GM18511 (cell line): ENCODE data around the gene NPHP4.

Source experiments
- ATAC-seq: cut with Tn5 transposase; IDR thresholded peaks from one replicate; pipeline ENCODE4 v1.9.1; 2021; ENCODE audit warnings: mild to moderate bottlenecking, moderate library complexity; ENCODE audit not compliant: unreplicated experiment

NPHP4 gene

DNA sequence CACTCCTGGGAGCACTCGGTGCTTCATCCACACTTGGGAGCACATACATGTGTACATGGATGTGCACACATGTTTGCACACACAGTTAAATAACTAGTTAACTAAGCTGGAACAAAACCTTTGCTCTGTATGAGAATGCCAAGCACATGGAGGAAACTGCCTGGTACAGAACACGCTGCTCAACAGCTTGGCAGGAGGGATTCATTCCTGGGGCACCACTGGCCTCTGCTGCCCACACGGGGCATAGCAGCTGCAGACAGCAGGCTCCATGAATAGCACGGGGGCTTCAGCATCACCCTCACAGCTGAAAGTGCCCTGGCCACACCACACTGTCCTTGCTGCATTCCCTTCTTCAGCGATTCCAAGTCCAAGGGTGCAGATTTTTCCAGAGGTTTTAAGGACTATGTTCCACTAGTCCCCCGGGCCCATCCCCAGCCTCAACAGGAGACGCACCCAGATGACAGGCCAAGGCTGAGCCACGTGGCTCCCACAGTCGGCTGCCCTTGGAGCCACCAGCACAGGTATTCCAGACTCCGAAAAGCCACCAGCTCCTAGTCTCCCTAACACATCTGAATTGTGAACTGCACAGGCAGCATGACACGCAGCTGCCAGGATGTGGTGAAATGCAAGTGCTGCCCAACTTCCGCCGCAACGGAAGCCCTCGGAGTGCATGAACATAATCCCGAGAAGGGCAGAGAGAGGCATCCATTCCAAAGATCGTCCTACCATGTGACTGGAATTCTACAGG, 16.9 kb downstream of the NPHP4 start:
- ATAC-seq, result peak; percentile 80

DNA sequence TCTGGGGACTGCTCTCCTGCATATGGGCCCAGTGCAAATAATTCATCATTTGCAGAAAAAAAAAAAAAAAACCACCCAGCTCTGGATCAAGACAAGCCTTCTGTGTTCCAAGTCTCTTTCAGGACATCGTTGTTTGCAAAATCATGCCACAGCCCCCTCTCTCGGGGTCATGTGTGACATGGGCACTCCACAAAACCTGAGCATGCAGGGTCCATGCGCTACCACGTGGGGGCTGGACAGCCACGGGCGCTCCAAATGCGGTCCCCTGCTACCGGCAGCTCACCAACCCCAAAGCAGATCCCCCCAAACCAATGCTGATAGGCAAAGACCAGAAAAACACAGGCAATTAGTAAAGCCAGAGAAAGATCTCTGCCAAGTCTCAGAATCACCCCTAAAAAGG, 17.6 kb downstream of the NPHP4 start:
- no peak for ATAC-seq

DNA sequence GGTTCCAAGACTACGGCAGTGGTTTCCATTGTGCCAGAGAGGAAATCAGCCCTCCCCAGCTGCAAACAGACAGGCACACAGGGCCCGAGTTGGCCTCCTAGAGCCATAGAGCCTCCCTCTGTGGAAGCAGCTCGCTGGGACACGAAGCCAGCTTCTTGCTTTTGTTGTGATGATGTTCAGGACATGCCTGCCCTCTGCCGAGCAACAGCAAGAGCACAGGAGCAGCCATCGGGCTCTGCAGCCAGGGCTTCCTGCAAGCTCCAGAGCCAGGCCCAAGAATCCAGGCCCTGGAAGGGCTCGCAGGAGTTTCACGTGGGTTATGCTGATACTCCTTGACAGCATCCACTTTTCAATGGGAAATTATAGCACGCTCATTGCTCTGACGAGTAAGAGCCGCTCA, 18.5 kb downstream of the NPHP4 start:
- no peak for ATAC-seq

DNA sequence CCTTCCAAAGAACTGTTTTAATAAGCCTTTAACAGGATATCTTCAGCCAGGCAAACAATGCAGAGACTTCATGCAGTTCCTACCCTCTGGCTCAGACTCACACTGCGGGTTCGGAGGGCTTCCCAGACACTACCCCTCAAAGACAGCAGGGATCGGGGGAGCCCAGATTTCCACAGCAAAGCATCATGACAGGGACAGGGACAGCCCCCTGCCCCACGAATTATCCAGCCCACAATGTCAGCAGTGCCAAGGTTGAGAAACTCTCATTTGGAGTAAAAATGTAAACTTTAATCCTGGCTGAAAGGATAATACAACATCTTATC, 20.1 kb downstream of the NPHP4 start:
- no peak for ATAC-seq

DNA sequence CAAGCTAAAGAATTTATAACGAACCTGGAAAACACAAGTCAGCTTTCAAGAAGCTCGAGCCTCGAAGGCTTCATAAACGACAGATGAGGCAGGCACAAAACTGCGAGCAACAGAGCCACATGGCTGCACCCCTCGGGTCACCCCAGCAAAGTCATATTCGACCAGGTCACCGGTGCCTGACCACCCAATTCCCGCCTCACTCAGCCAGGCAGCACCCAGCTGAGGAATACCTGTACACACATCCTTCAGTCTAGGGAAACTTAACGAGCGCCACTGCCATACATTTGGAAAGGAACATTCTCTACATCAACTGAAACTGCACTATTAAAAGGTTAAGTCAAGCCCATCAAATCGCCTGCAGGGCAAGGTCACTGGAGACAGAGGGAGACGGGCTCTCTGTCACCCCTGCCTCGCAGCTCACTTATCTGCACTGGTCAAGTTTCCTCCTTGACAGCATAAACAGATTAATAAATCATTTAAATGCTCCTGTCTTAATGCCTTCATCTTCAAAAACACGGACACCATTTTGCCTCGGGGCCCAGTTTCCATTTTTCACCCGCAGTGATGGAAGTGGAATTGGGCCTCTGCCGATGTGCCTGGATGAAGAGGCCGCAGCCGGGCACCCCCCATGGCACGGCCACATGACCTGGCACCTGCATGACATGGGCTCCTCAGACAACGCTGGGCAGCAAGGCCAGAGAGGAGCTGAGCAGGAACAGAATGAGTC, 20.6 kb downstream of the NPHP4 start:
- ATAC-seq, result no peak

DNA sequence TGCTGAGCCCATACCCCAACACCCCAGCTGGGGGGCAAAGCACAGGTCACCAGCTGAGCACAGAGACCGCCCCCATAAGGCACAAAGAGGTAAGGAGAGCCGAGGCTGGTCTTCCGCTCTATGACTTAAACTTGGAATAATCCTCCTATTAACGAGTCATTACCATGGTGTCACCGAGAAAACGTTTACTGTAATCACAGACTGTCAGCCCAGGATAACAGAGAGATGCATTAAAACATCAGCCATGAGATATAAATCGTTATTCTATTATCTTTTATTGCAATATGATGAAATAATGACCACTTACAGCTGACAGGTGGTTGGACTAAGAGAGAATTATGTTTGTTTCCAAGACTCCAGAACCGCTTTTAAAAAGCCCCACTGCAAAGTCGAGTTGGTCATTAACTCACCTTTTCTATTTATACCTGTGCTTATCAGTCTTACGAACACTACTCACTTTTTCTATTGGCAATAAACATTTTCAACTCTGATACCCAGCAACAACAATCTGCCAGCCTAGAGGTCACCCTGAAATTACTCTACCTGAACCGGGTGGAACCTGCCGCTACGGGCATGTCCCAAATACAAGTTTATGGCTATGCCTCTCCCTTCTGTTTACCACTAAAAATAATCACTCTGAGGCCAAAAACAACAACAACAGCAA, 21.5 kb downstream of the NPHP4 start:
- ATAC-seq, result no peak

DNA sequence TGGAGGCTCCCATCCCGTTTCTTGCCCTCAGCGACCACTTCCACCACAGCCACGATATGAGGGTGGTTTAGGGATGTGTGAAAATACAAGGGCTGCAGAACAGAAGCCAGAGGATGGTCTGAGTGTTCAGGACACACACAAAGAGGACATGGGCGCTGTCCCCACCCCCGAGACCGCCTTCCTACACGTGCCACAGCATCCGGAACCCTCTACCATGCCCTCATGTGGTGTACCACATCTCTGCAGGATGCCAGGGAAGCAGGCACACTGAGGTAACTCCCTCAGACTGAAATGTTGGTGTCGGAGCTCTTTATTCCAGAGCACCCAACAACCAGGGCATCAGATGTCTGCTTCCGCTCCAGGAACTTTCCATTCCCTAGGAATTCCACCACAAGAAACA, 23.1 kb downstream of the NPHP4 start:
- no peak for ATAC-seq

DNA sequence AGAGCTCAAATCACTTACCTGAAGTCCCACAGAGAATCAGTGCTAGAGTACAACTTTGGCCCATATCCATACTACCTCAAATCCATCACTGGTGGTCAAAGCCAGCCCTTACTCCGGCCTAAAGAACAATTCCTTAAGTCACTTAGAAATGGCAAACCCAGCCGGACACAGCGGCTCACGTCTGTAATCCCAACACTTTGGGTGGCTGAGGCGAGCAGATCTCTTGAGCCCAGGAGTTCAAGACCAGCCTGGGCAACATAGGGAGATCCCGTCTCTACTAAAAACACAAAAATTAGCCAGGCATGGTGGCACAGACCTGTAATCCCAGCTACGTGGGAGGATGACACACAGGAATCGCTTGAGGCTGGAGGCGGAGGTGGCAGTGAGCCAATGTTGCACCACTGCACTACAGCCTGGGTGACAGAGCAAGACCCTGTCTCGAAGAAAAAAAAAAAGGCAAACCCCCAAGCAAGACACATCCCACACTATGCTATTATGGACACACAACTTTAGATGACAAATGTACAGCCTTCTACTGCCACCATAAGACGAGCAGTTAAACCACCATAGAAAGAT, 24.0 kb downstream of the NPHP4 start:
- no peak for ATAC-seq

DNA sequence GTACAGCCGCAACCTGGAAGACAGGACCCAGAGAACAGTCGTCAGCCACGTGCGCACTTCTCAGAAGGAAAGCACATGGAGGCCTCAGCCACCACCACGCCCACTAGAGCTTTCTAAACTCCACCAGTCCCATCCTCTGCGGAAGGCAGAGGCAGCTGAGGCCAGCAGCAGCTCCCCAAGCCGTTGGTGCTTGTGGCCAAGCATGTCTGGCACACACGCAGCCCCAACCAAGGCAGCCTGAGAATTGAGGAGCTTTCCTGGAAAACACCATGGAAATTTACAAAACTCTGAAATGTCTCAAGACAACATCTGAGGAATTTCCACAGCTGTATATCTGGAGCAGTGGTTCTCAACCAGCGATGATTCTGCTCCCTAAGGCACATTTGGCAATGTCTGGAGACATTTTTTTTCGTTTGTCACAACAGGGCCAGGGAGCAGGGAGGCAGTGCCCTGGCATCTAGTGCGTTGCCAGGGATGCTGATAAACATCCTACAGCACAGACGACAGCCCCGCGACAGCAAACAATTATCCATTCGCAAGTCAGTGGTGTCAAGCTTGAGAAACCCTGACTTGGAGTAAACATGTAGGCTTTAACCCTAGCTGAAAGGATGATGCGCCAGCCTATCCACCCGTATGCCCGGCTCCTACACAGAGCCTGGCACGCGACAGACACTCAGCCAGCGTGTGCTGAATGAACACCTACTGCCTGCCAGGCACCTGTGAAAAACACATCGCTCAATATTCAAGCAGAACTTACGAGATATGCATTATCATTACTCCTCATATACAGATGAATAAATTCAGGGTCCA, 24.7 kb downstream of the NPHP4 start:
- no peak for ATAC-seq

DNA sequence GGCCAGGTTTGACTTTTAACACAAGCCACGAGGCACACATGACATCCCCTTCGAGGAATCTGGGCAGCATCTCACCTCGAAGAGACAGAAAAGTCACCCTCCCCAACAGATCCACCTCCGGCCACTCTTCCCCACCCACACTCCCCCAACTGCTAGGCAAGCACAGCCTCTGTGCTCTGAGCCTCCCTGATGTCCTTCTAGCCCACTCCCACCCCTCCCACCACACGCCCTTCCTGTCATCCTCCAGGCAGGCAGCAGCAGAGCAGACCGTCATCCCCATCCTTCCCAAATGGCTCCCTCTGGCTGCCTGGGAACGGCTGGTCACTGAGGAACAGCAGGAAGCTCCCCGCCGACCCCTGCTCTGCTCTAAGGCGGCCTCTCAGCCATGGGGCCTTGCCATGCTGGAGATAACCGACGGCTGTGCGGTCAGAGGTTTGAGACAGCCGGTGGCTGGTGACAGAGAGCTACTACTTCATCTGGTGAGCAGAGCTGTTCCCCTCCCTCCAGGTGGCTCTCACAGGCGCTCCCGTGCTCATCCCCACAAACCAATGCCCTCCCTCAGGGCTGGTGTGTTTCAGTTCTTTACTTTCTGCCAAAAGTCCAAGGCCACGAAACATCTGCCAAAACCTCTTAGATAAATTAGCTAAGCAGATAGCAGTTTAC, 25.6 kb downstream of the NPHP4 start:
- ATAC-seq, result no peak

DNA sequence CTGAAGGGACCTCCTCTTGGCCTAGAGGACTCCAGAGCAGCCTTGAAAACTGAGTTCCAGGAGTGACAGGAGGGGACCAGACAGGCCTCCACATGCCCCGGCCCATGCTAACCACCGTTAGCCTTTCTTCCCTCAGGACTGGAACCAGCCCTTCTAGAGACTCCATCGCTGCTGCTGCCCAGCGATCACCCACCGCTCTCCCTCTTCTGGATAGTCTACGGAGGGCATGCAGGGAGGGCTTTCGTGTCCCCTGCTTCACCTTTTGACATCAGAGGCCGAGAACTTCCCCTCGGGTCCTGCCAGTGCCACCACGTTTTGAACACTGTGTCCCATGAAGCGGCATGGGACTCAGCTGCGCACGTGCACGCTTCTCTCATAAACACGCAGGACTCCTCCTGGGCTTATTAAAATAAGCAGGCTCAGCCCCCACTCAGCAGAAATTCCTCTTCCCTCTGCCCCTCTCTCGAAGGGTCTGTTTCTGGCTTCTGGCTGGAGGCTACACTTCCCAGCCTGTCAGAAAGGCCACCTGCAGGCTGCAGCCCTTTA, 26.6 kb downstream of the NPHP4 start:
- ATAC-seq, result no peak

DNA sequence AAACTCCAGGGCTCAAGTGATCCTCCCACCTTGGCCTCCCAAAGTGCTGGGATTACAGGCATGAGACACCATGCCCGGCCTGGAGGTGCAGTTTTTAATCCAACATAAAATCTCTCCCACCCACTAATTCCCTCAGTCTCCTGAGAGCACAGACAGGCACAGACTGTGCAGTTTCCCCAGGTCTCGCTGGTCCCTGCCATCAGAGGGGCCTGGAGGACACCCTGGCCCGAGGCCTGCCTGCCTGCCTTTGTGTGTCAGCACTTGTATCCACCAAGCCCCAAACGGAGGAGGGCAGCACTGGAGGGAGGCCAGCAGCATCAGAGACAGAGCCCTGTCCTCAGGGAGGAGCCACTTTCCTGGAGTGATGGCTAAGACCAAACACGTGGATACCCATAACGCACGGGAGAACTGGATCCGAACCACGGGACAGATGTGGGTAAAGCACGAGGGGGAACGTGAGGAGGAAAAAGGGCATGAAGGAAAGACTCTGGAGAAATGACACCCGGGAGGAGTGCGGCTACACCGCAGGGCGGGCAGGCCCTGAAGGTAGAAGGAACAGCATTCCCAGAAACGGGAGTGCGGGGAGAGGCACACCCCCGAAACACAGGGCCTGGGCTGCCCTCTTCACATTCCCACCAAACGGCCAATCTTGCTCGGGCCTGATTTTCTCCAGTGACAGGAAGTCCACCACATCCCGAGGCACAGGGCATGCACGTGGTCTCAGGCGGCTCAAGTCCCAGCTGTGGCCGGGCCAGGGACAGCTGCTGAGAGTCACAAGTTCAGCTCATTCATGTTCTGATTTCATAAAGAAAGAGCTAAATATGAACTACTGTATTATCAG, 29.7 kb downstream of the NPHP4 start:
- ATAC-seq, result no peak

DNA sequence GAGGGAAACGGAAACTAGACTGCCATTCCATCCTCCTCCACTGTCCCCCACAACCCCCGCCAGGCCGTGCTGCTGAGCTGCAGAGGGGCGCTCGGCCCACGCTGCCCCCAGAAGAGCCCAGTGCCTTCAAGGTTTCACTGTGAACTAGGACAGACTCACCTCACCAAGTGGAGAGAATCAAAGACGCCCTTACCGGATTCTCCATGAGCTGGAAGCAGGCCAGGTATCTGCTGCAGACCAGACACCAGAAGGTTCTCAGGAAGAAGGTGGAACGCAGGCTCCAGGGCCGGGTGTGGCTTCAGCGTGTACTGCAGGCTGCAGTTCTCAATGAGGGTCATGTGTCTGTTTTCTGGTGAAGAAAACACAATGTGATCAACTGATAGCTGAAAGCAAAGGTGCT, 30.6 kb downstream of the NPHP4 start:
- ATAC-seq, result no peak

DNA sequence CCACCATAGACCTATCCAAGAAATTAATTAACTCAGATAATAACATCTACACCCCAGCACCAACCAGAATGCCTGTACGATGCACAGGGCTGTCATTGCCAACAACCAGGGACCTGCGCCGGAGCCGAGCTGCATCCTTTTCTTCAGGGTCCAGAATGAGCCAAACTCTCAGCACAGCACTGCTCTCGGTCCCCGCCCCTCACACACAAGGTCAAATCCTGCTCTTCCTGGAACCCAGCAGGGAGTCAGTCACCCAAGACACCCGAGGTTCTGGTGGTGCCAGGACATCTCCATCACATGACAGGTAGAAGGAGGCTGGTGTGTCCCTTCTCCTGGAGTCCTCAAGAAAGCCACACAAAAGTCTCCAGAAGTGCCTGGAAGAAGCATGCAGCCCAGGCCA, 31.9 kb downstream of the NPHP4 start:
- ATAC-seq, result no peak

DNA sequence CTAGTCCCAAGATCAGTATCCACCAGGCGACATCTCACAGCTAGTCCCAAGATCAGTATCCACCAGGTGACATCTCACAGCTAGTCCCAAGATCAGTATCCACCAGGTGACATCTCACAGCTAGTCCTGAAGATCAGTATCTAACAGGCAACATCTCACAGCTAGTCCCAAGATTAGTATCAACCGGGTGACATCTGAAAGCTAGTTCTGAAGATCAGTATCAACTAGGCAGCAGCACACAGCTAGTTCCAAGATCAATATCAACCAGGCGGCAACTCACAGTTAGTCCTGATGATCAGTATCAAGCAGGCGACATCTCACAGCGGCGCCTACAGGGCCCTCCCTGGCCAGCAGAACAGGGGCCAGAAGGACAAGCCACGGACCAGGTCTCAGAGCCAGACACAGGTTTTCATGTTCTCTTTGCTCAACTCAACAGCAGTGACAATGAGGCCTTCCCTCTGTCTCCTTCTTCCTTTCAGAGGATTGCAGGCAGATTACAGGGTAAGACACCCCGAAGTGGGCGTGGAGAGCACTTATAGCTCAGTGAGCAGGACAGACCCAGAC, 32.5 kb downstream of the NPHP4 start:
- no peak for ATAC-seq

DNA sequence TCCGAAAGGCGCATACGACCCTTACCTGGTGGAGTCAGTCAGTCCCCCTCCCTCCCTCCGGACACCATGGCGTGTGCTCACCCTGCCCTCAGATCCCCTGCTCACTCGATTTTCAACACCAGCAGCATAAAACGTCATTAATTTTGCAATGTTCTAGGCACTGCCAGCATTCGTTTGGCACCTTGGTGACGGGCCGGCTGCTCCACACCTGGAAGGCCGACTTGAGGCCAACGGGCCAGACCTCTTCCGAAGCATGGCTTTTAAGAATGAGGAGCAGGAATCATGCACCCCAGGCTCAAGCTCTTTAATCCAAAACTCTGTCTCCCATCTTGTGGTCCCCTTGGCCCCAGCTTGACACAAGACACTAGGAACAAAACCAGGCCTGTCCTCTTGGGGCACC, 33.1 kb downstream of the NPHP4 start:
- no peak for ATAC-seq

DNA sequence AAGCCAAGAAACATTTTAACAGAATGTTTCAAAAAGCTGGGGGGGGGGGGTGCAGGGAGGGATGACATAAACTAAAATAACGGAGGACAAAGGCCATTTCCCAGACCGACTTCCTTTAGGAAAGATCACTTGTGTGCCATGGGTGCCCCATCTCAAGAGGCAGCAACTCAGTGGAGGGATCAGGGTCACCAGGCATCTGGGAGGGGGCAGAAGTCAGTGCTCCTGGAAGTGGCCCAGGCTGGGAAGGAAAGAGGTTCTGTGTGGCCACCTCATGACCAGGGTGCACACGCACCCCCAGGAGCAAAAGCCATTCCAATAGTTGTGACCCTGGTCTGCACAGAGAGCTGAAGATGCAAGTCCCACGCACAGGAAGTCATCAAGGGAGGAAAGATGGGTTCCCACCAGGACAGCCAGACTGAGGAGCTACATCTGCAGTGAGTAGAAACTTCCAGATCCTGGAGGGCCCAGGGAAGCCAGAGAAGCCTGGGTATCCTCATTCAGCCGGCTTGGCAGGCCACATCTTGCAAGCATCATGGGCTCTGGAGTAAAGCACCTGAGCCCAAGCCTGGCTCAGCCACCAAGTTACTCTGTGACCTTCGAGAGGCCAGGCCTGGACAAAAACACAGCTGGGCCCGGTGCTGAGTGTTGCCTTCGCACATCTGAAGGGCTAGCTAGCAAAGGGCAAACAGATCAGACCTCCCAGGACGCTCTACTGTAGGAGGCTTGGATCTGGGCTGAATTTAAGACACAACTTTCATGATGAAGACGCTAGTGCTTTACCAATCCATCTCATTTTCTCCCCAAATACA, 36.0 kb downstream of the NPHP4 start:
- no peak for ATAC-seq

DNA sequence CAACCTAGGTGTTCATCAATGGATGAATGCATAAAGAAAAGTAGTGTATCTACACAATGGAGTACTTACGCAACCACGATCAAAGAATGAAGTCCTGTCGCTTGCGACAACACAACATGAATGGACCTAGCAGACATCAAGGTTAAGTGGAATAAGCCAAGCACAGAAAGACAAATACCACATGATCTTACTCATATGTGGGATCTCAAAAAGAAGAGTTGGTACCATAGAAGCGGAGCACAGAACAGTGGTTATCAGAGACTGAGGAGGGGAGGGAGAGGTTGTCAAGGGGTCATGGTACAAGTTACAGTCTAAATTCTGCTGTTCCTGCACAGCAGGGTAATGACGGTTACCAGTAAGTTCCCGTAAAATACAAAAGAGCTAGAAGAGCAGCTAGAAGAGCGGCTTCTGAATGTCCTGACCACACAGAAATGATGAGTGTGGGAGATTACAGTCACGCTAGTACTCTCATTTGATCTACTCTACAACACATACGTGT, 36.7 kb downstream of the NPHP4 start:
- ATAC-seq, result no peak
